Ovary (tissue), 3 donors: ENCODE measurements around the gene SHC4.

ENCODE experiments used
- CTCF ChIP-seq, 3 donors: fragments of 450-650 bp in 2 of 3; fragments of 200-600 bp in 1 of 3; IDR thresholded peaks; one replicate each; pipeline versions ENCODE4 v1.5.1 to v1.8.0; 2016 to 2022; ENCODE audit warnings: antibody characterized with exemption in 3 of 3, mild to moderate bottlenecking in 1 of 3
- EP300 ChIP-seq: sonication (generic); formaldehyde crosslinking; IDR thresholded peaks from one replicate; pipeline ENCODE4 v1.6.1; 2017; ENCODE audit warnings: antibody characterized with exemption
- POLR2A ChIP-seq: fragments of 450-650 bp; IDR thresholded peaks from one replicate; pipeline ENCODE4 v1.6.1; 2017; ENCODE audit warnings: antibody characterized with exemption, mild to moderate bottlenecking, moderate library complexity
- donor health status: DM: no; HTN: no; CAD: no.

- TF ChIP-seq CTCF (IDR thresholded peaks at IDR 0.05) = no peak
- TF ChIP-seq EP300 = no peak
- no peak for TF ChIP-seq POLR2A
Measured at GRCh38 chr15:48798319-48798718, 165.4 kb downstream of the SHC4 start.
